ENCODE measurements around the gene CIAO2A.

The CIAO2A gene, protein sequence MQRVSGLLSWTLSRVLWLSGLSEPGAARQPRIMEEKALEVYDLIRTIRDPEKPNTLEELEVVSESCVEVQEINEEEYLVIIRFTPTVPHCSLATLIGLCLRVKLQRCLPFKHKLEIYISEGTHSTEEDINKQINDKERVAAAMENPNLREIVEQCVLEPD

DNA sequence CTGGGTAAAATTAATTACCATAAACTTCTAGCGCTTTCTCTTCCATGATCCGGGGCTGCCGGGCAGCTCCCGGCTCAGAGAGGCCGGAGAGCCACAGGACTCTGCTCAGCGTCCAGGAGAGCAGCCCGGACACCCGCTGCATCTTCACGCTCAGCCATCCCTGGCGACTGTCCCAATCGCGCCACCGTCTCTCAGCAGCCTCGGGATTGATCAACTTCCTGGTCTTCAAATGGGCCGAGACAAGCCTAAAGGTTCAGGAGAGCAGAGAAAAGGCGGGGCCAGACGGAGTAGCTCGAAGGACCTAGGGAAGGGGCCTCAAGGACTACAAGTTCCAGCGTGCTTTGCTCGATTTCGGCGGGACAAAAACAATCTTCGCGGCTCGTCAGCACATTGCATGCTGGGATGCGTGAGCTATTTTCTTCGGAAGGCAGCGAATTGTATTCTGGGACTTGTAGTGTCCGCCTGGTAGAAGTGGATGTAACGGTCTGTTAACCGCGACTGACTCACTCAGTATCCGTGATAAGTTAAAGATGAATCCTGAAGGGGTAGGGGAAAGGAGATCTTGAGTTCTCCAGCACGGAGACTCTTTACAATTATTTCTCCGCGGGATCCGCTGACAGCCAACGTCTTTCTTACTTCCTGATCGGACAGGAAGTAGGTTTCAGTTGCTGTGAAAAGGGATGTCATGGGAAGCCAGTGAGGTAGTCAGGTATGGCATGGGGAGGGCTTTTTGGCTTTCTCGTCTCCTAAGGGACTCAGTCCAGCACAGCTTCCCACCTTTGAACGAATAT is at the start of gene CIAO2A:
Gene CIAO2A, minus strand, starts transcription at position 212 of the 791 bp plus-strand sequence. Its CDS starts 70 bp downstream, at position 142.
- peak; percentile 90 for DNase-seq (ENCODE audit: low read depth, low spot score)
- POLR2A ChIA-PET, result interaction anchor here (0.6 to 1.3 kb wide), 2 partner anchors 18 to 38 kb away, joined by 3 read pairs; no protein-coding TSS in a partner anchor
- peak within 1 kb of the TSS; percentile 79 for H3K4me3 ChIP-seq (ENCODE audit: low read depth, low read length)
- CTCF ChIA-PET, result interaction anchor here (0.7 to 1.5 kb wide), 3 partner anchors 19 to 484 kb away, joined by 3 to 4 read pairs (median 3); no protein-coding TSS in a partner anchor
- TF ChIP-seq CTCF (IDR thresholded peaks at IDR 0.05; ENCODE audit: insufficient read depth, low read length, missing control alignments), result no peak

DNA sequence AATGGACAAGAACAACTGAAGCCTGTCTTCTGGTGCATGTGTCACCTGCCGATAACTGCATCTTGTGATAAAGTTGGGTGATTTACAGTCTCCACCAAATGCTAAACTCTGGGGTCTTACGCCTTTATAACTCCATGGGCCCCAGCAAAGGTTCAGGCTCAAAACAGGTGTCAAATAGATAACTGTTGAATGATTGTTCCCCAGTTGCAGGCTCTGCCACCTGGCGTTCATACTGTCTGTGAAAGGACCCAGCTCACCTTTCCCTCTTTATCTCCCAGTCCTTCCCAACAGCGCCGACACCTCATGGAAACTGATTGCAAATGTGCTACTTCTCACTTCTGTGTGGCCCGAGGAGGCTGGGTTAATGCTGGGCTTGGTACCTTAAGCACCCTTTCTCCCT is 49.6 kb upstream of the CIAO2A start:
- ChIA-PET POLR2A (no interaction called here), CTCF (interaction anchor here (3.3 kb wide), 1 partner anchor 11 kb away, joined by 32 read pairs; no protein-coding TSS in a partner anchor)
- no peak for DNase-seq (ENCODE audit: low read depth, low spot score)
- no peak for TF ChIP-seq CTCF (IDR thresholded peaks at IDR 0.05; ENCODE audit: insufficient read depth, low read length, missing control alignments)
- no peak overlapping the region for H3K4me3 ChIP-seq (ENCODE audit: low read depth, low read length)

- ChIA-PET CTCF (interaction anchor here (0.8 to 1.5 kb wide), 3 partner anchors 10 to 12 kb away, joined by 3 read pairs; no protein-coding TSS in a partner anchor), POLR2A (no interaction called here)
- no peak overlapping the region for H3K4me3 ChIP-seq (ENCODE audit: low read depth, low read length)
- DNase-seq (ENCODE audit: low read depth, low spot score), result no peak
- TF ChIP-seq CTCF (IDR thresholded peaks at IDR 0.05; ENCODE audit: insufficient read depth, low read length, missing control alignments), result no peak
Observed at GRCh38 chr15:64141798-64142512, 48.3 kb upstream of the CIAO2A start.

- no peak overlapping the region for H3K4me3 ChIP-seq (ENCODE audit: low read depth, low read length)
- DNase-seq (ENCODE audit: low read depth, low spot score), result no peak
- TF ChIP-seq CTCF (IDR thresholded peaks at IDR 0.05; ENCODE audit: insufficient read depth, low read length, missing control alignments), result no peak
- ChIA-PET CTCF (interaction anchor here (2.3 kb wide), 1 partner anchor 14 kb away, joined by 7 read pairs; the partner anchor contains the start of gene SNX22), POLR2A (no interaction called here)
Observed at GRCh38 chr15:64138331-64138941, 44.8 kb upstream of the CIAO2A start.

- POLR2A ChIA-PET, result no interaction called here
- no peak for DNase-seq (ENCODE audit: low read depth, low spot score)
- H3K4me3 ChIP-seq (ENCODE audit: low read depth, low read length), result no peak overlapping the region
- no peak for TF ChIP-seq CTCF (IDR thresholded peaks at IDR 0.05; ENCODE audit: insufficient read depth, low read length, missing control alignments)
- CTCF ChIA-PET, result interaction anchor here (1.1 to 2.3 kb wide), 2 partner anchors 13 to 15 kb away, joined by 3 to 7 read pairs; partner anchors contain the start of gene SNX22
Observed at GRCh38 chr15:64137226-64137833, 43.7 kb upstream of the CIAO2A start.
